Lower leg skin (tissue), 4 donors: ENCODE data around the gene GADD45G. TPM values are rescaled to one million over a fixed set of nuclear protein-coding genes. Genes with fewer than 3 reads are reported as not detected.

ENCODE experiments used
- DNase-seq, 2 donors: peaks; one replicate each; pipeline ENCODE4 v3.0.0-alpha.2; 2019; ENCODE audit warnings: low spot score in 2 of 2
- H3K4me3 ChIP-seq: fragments of 200-600 bp; sonication (generic); 2 replicates; pipeline ENCODE4 v1.5.1; 2017; ENCODE audit warnings: mild to moderate bottlenecking, low read depth; ENCODE audit not compliant: poor library complexity, severe bottlenecking
- POLR2A ChIP-seq, 2 donors: fragments of 450-650 bp; IDR thresholded peaks; one replicate each; pipeline ENCODE4 v1.6.1; 2016 to 2017; ENCODE audit warnings: antibody characterized with exemption in 2 of 2, mild to moderate bottlenecking in 1 of 2, moderate library complexity in 1 of 2
- WGBS, 2 donors: methylation state at CpG; one replicate each; pipeline ENCODE4 v1.1.5; 2018; 5-methylcytosine and 5-hydroxymethylcytosine counted together
- intact Hi-C: fragments of 100-400 bp; cut with DNase I; formaldehyde crosslinking; loops from one replicate; pipeline ENCODE4 v1.15.0; 2023; ENCODE audit warnings: low total_unique reads
- total RNA-seq, 4 donors: library from RNA; depleted of rRNA; stranded (reverse); fragments of >200 nt; gene quantifications; one replicate each; pipeline ENCODE4 v1.1.0, GENCODE V29; 2016
- TF ChIP-seq, protein P1 (sequence below), 3 donors: fragments of 450-650 bp; IDR thresholded peaks; one replicate each; pipeline ENCODE4 v1.5.1; 2016; ENCODE audit warnings: antibody characterized with exemption in 3 of 3, mild to moderate bottlenecking in 3 of 3, moderate library complexity in 2 of 3

GADD45G gene
- total RNA-seq, 4 donors from 2014 or later: 18.3 to 48.9 (median 23.6) TPM

DNA sequence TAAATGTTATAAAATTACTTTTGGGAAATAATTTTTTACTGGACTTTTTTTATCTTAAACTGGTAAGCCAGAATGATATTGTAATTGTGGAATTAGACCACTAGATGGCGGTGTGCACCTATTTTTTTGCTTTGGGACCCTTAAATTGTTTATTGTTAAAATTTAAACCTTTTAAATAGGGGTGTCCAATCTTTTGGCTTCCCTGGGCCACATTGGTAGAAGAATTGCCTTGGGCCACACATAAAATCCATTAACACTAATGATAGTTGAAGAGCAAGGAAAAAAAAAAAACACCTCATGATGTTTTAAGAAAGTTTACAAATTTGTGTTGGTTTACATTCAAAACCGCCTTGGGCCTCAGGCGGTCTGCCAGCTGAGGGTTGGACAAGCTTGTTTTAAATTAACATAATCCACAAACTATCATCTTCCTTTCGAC, 28.4 kb upstream of the GADD45G start:
- intact Hi-C loops: no loop called here
- DNase-seq: peak in 1 of 2 donors; percentile 67
- no peak for TF ChIP-seq POLR2A (IDR thresholded peaks at IDR 0.05)
- TF ChIP-seq, protein P1, sequence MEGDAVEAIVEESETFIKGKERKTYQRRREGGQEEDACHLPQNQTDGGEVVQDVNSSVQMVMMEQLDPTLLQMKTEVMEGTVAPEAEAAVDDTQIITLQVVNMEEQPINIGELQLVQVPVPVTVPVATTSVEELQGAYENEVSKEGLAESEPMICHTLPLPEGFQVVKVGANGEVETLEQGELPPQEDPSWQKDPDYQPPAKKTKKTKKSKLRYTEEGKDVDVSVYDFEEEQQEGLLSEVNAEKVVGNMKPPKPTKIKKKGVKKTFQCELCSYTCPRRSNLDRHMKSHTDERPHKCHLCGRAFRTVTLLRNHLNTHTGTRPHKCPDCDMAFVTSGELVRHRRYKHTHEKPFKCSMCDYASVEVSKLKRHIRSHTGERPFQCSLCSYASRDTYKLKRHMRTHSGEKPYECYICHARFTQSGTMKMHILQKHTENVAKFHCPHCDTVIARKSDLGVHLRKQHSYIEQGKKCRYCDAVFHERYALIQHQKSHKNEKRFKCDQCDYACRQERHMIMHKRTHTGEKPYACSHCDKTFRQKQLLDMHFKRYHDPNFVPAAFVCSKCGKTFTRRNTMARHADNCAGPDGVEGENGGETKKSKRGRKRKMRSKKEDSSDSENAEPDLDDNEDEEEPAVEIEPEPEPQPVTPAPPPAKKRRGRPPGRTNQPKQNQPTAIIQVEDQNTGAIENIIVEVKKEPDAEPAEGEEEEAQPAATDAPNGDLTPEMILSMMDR (IDR thresholded peaks at IDR 0.05): no peak
- WGBS, 2 donors: 20 to 21% methylated on average over 4 of the region's 4 CpGs
- H3K4me3 ChIP-seq: no peak overlapping the region

- no peak overlapping the region for H3K4me3 ChIP-seq
- TF ChIP-seq, protein P1 (IDR thresholded peaks at IDR 0.05): no peak
- no peak for TF ChIP-seq POLR2A (IDR thresholded peaks at IDR 0.05)
- intact Hi-C loops: no loop called here
- no peak for DNase-seq
- 75 to 93% methylated on average over 3 of the region's 3 CpGs for WGBS, 2 donors
Measured at GRCh38 chr9:89577363-89577762, 27.4 kb upstream of the GADD45G start.

DNA sequence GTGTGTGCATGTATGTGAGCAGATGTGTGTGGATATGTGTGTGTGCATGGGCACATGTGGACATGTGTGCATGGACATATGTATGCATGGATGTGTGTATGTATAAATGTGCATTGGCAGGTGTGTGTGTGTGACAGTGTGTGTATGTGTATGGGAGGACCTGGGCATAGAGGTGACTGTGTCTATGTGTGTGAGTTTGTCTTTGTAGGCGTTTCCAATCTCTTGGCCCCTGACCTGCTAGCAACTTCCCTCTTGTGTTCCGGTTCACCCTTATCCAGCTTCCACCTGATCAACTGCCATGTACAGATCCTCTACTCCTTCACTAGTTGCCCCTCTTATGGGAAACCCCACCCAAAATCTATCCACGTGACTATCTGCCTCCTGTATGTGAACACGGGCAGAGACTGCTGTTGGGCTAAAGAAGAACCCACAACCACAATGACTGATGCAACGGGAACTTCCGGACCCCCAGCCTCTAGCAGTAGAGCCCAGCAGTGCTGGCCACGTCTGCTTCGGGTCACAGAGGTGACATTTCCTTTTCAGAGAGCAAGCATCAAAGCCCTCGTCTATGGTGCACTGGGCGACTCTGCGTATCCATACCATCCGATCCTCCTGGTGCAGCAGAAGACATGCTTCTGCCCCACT, 24.9 kb upstream of the GADD45G start:
- intact Hi-C loops: no loop called here
- 73 to 88% methylated on average over 12 of the region's 12 CpGs for WGBS, 2 donors
- TF ChIP-seq, protein P1 (IDR thresholded peaks at IDR 0.05): no peak
- no peak for TF ChIP-seq POLR2A (IDR thresholded peaks at IDR 0.05)
- peak in 1 of 2 donors; percentile 48 for DNase-seq
- H3K4me3 ChIP-seq: no peak overlapping the region

DNA sequence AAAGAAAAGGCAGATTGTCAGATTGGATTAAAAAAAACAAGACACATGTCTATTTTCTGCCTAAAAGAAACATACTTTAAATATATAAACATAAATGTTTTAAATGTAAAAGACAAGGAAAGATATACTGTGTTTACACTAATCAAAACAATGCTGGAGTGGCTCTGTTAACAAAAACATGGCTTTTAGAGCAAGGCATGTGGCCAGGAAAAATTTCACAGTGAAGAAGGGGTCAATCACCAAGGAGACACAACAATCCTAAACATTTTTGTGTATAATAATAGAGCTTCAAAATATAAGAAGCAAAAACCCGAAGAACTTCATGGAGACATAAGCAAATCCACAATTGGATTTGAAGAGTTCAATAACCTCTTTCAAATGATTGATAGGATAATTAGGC, 18.5 kb upstream of the GADD45G start:
- intact Hi-C loops: no loop called here
- no peak overlapping the region for H3K4me3 ChIP-seq
- TF ChIP-seq, protein P1 (IDR thresholded peaks at IDR 0.05): no peak
- TF ChIP-seq POLR2A (IDR thresholded peaks at IDR 0.05): no peak
- WGBS, 2 donors: 76 to 83% methylated on average over 1 of the region's 1 CpG
- DNase-seq: no peak

DNA sequence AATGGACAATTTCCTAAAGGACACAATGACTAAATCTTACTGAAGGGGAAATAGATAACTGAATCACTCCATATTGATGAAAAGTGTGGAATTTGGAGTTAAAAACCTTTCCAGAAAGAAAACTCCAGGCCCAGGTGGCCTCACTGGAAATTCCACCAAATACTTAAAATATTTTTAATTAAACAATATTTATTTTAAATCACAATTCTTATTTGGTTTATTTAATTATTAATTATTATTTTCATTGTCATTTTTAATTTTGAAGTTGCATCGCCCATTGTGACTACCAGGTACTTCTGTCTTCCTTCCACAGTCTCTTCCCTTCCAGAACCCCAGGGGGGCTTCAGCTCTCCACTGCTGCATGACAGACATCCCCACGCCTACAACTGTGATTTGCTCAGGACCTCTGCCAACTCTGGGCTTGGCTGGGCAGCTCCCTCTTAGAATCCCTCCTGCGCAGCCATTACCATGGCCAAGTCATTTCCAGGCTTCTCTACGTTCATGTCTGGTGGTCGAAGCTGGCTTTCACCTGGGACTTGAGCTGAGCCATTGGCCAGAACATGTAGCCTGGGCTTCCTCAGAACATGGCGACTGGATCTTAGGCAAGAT, 16.4 kb upstream of the GADD45G start:
- DNase-seq: no peak
- intact Hi-C loops: no loop called here
- TF ChIP-seq, protein P1 (IDR thresholded peaks at IDR 0.05): no peak
- no peak for TF ChIP-seq POLR2A (IDR thresholded peaks at IDR 0.05)
- H3K4me3 ChIP-seq: no peak overlapping the region
- 88% methylated on average over 6 of the region's 6 CpGs for WGBS, 2 donors
